ENCODE measurements around the gene HDGFL2.
A peak's percentile ranks its signal among the peaks of the same experiment; 100 is the strongest.
"Not testable (repeated sequence)": the region's sequence is repeated elsewhere in the genome, so short reads cannot be mapped to it uniquely, and the experiment has no call there.

Gene HDGFL2

GRCh38 chr19:4516939-4517300, 44.8 kb downstream of the HDGFL2 start:
- no peak for DNase-seq

GRCh38 chr19:4517451-4518057, 45.5 kb downstream of the HDGFL2 start:
- no peak for DNase-seq

- no peak for DNase-seq
Observed at GRCh38 chr19:4518345-4519171, 46.5 kb downstream of the HDGFL2 start, which contains the start of gene PLIN4. Gene PLIN4 (minus strand): TSS chr19:4518486. CDS start chr19:4518272, 214 bp downstream.

- DNase-seq: no peak
Observed at GRCh38 chr19:4519172-4519496, 47.0 kb downstream of the HDGFL2 start.

GRCh38 chr19:4519521-4520277, 47.6 kb downstream of the HDGFL2 start:
- no peak for DNase-seq

- no peak for DNase-seq
Observed at GRCh38 chr19:4521170-4521887, 49.2 kb downstream of the HDGFL2 start.

- DNase-seq: no peak
Observed at GRCh38 chr19:4521888-4522242, 49.8 kb downstream of the HDGFL2 start.

GRCh38 chr19:4522291-4523002, 50.4 kb downstream of the HDGFL2 start:
- DNase-seq: no peak

GRCh38 chr19:4523306-4524110, 51.4 kb downstream of the HDGFL2 start:
- no peak for DNase-seq

GRCh38 chr19:4524808-4525562, 52.9 kb downstream of the HDGFL2 start:
- DNase-seq: no peak

GRCh38 chr19:4525563-4526002, 53.5 kb downstream of the HDGFL2 start:
- no peak for DNase-seq

- not testable (repeated sequence) for DNase-seq
Observed at GRCh38 chr19:4527377-4527776, 55.3 kb downstream of the HDGFL2 start.

- DNase-seq: no peak
Observed at GRCh38 chr19:4528843-4529242, 56.7 kb downstream of the HDGFL2 start.

- no peak for DNase-seq
Observed at GRCh38 chr19:4529924-4530522, 57.9 kb downstream of the HDGFL2 start.

- no peak for DNase-seq
Observed at GRCh38 chr19:4531562-4532165, 59.6 kb downstream of the HDGFL2 start.

GRCh38 chr19:4533334-4533733, 61.2 kb downstream of the HDGFL2 start:
- no peak for DNase-seq

GRCh38 chr19:4533835-4534424, 61.8 kb downstream of the HDGFL2 start:
- DNase-seq: no peak

- peak; percentile 44 for DNase-seq
Observed at GRCh38 chr19:4534836-4535658, 63.0 kb downstream of the HDGFL2 start, which contains the start of gene PLIN5. Gene PLIN5 (minus strand): TSS chr19:4535224. CDS start chr19:4534074, 1,150 bp downstream.

All from NCI-H2107 (cell line).